OCI-LY1 (cell line): ENCODE results near the gene FAM20C.

Experiments
- H2AFZ ChIP-seq: fragments of 200-600 bp; sonication (generic), shearing (Covaris generic); 2 replicates; pipeline ENCODE4 v1.6.0; 2014; ENCODE audit warnings: antibody characterized with exemption, mild to moderate bottlenecking, low read length
- H3F3A ChIP-seq: fragments of 200-600 bp; sonication (generic), shearing (Covaris generic); 2 replicates; pipeline ENCODE4 v1.6.0; 2014; ENCODE audit warnings: mild to moderate bottlenecking, antibody characterized with exemption, low read length, moderate library complexity; ENCODE audit not compliant: insufficient read depth
- H3K27ac ChIP-seq: fragments of 200-600 bp; sonication (generic); 2 replicates; pipeline ENCODE4 v1.5.1; 2014; ENCODE audit warnings: low read length, mixed run types, mild to moderate bottlenecking, low read depth; ENCODE audit not compliant: poor library complexity, severe bottlenecking
- H3K27me3 ChIP-seq: fragments of 200-600 bp; sonication (generic); 2 replicates; pipeline ENCODE4 v1.6.0; 2014; ENCODE audit warnings: antibody characterized with exemption, mild to moderate bottlenecking, low read length, moderate library complexity; ENCODE audit not compliant: insufficient read depth
- H3K36me3 ChIP-seq: fragments of 200-600 bp; sonication (generic); 2 replicates; pipeline ENCODE4 v1.6.1; 2014; ENCODE audit warnings: mild to moderate bottlenecking, antibody characterized with exemption, low read length, moderate library complexity, mixed read lengths; ENCODE audit not compliant: insufficient read depth
- H3K4me1 ChIP-seq: fragments of 200-600 bp; sonication (generic); 2 replicates; pipeline ENCODE4 v1.5.1; 2014; ENCODE audit warnings: mild to moderate bottlenecking, low read length, moderate library complexity; ENCODE audit not compliant: insufficient read depth, severe bottlenecking
- H3K4me2 ChIP-seq: fragments of 200-600 bp; sonication (generic), shearing (Covaris generic); 2 replicates; pipeline ENCODE4 v1.6.1; 2014; ENCODE audit warnings: low read length
- H3K4me3 ChIP-seq: fragments of 200-600 bp; sonication (generic); 2 replicates; pipeline ENCODE4 v1.5.1; 2014; ENCODE audit warnings: low read length, low read depth, mild to moderate bottlenecking, mixed read lengths; ENCODE audit not compliant: poor library complexity, severe bottlenecking
- H3K79me2 ChIP-seq: fragments of 200-600 bp; shearing (Covaris generic); 2 replicates; pipeline ENCODE4 v1.6.1; 2016; ENCODE audit warnings: mixed run types, low read length, mixed read lengths; ENCODE audit not compliant: insufficient read depth
- H3K9ac ChIP-seq: fragments of 200-600 bp; sonication (generic), shearing (Covaris generic); 2 replicates; pipeline ENCODE4 v1.6.1; 2014; ENCODE audit warnings: mild to moderate bottlenecking, low read length, mixed read lengths
- H3K9me2 ChIP-seq: fragments of 200-600 bp; sonication (generic), shearing (Covaris generic); 2 replicates; pipeline ENCODE4 v1.6.1; 2014; ENCODE audit warnings: low read depth, mild to moderate bottlenecking, low read length, mixed read lengths
- H3K9me3 ChIP-seq: fragments of 200-600 bp; shearing (Covaris generic); 2 replicates; pipeline ENCODE4 v1.6.1; 2014; ENCODE audit warnings: low read length, mixed read lengths
- H4K20me1 ChIP-seq: fragments of 200-600 bp; sonication (generic), shearing (Covaris generic); 2 replicates; pipeline ENCODE4 v1.6.0; 2016; ENCODE audit warnings: mild to moderate bottlenecking, low read length; ENCODE audit not compliant: insufficient read depth
- CTCF ChIP-seq: fragments of 200-600 bp; sonication (generic), shearing (Covaris generic); IDR thresholded peaks from 2 replicates; pipeline ENCODE4 v1.5.1; 2017; ENCODE audit warnings: mild to moderate bottlenecking, antibody characterized with exemption, low read length, moderate library complexity, mixed read lengths
- EZH2 ChIP-seq: fragments of 200-600 bp; sonication (generic), shearing (Covaris generic); IDR thresholded peaks from 2 replicates; pipeline ENCODE4 v1.8.0; 2017; ENCODE audit warnings: borderline replicate concordance, mixed run types, mild to moderate bottlenecking, antibody characterized with exemption, low read length, moderate library complexity, mixed read lengths

Gene FAM20C

GRCh38 chr7:171364-171904, 20.9 kb upstream of the FAM20C start:
- H3K9me3 ChIP-seq: no peaks in the 10 kb centered on the region
- no peak for TF ChIP-seq EZH2
- TF ChIP-seq CTCF: no peak
- no peak overlapping the region for H2AFZ ChIP-seq
- no peak overlapping the region for H3K9ac ChIP-seq
- H4K20me1 ChIP-seq: no peaks in the 10 kb centered on the region
- no peaks in the 10 kb centered on the region for H3K9me2 ChIP-seq
- H3K4me2 ChIP-seq: no peak overlapping the region
- no peaks in the 10 kb centered on the region for H3K27me3 ChIP-seq
- H3F3A ChIP-seq: no peaks in the 10 kb centered on the region
- H3K79me2 ChIP-seq: no peaks in the 10 kb centered on the region
- H3K4me1 ChIP-seq: no peaks in the 10 kb centered on the region
- no peaks in the 10 kb centered on the region for H3K36me3 ChIP-seq
- no peak overlapping the region for H3K4me3 ChIP-seq
- H3K27ac ChIP-seq: no peak overlapping the region

- TF ChIP-seq CTCF: no peak
- no peak for TF ChIP-seq EZH2
- Histone ChIP-seq H2AFZ (no peak overlapping the region), H3K4me3 (no peak overlapping the region)
Observed at GRCh38 chr7:171912-172515, 20.4 kb upstream of the FAM20C start.

DNA sequence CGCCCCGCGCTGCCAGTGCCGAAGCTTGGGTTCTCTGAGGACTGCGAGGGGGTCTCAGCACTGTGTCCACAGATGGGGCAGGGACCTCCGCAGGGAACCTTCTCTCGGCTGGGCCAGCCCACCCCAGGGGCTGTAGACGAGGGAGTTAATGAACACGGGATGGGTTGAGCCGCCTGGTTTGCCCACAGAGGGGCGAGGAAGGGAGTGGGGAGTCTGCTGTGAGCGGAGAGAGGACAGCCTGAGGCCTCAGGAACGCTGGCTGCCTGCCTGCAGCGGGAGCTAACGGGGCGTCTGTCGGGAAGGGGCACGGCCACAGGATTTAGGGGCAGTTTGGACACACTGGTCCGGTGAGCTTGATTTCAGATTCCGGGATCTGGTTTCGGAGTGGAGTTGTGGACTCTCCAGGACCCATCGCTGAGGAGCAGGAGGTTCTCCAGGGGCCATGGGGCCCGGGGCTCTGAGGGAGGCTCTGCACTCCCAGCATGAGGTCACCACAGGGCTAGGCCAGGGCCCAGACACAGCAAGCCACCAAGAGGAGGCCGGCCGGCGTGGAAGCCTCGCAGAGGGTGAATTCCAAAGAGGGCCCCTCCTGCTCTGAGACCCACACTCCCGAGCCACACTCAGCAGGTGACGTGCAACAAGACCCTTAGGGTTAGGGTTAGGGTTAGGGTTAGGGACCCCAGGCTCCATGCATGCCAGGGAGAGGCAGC, 19.0 kb upstream of the FAM20C start:
- H3K9me2 ChIP-seq: no peaks in the 10 kb centered on the region
- no peak overlapping the region for H2AFZ ChIP-seq
- no peak overlapping the region for H3K27ac ChIP-seq
- no peaks in the 10 kb centered on the region for H3K27me3 ChIP-seq
- no peak overlapping the region for H3K4me3 ChIP-seq
- H4K20me1 ChIP-seq: no peaks in the 10 kb centered on the region
- no peaks in the 10 kb centered on the region for H3K79me2 ChIP-seq
- TF ChIP-seq CTCF (no peak), EZH2 (no peak)
- no peak overlapping the region for H3K4me2 ChIP-seq
- no peaks in the 10 kb centered on the region for H3K36me3 ChIP-seq
- H3F3A ChIP-seq: no peaks in the 10 kb centered on the region
- no peaks in the 10 kb centered on the region for H3K4me1 ChIP-seq
- H3K9me3 ChIP-seq: no peaks in the 10 kb centered on the region
- H3K9ac ChIP-seq: no peak overlapping the region

More at GRCh38 chr7:171912-172515, 20.4 kb upstream of the FAM20C start:
- no peaks in the 10 kb centered on the region for H3K9me3 ChIP-seq
- no peaks in the 10 kb centered on the region for H3K36me3 ChIP-seq
- no peaks in the 10 kb centered on the region for H3F3A ChIP-seq
- no peak overlapping the region for H3K27ac ChIP-seq
- H4K20me1 ChIP-seq: no peaks in the 10 kb centered on the region
- H3K27me3 ChIP-seq: no peaks in the 10 kb centered on the region
- H3K79me2 ChIP-seq: no peaks in the 10 kb centered on the region
- no peak overlapping the region for H3K9ac ChIP-seq
- H3K4me1 ChIP-seq: no peaks in the 10 kb centered on the region
- H3K9me2 ChIP-seq: no peaks in the 10 kb centered on the region
- no peak overlapping the region for H3K4me2 ChIP-seq
